GM21447 (cell line): ENCODE results near the gene FXYD7.

ENCODE experiments used
- ATAC-seq: cut with Tn5 transposase; IDR thresholded peaks from one replicate; pipeline ENCODE4 v1.9.1; 2021; ENCODE audit not compliant: unreplicated experiment

The FXYD7 gene

GRCh38 chr19:35109395-35110112 lies 33.5 kb upstream of the FXYD7 start:
- ATAC-seq: no peak

- ATAC-seq: no peak
These were observed 32.1 kb upstream of the FXYD7 start for GRCh38 chr19:35110974-35111373.

DNA sequence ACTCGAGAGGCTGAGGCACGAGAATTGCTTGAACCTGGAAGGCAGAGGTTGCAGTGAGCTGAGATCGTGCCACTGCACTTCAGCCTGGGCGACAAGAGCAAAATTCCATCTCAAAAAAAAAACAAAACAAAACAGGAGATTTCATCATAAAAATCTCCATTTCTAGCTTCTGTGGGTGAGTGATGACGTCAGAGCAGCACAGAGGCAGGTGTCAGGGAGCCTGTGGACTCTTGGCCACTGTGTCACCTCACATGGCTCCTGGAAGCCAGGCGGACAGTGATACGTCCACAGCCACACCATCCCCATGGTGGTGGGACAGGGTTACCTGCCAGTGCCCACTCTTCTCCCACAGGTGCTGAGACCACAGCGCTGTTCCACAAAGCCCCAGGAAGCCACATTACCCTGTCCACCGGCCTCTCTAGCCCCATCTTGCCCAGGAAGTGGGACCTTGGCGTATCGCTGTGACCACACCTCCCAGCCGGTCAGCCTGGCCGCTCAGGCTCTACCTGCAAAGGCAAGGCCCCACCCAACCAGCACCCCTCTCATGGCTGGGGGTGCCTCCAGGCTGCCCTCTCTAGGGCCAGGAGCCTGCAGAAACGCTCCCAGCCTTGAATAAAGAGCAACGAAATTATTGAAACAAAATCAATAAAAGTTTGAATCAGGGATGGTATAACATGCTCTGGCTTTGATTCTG lies 29.9 kb upstream of the FXYD7 start:
- no peak for ATAC-seq

GRCh38 chr19:35114353-35115176 lies 28.5 kb upstream of the FXYD7 start:
- ATAC-seq: no peak

GRCh38 chr19:35115177-35115951 lies 27.7 kb upstream of the FXYD7 start, which contains the start of gene FXYD3:
FXYD3 (plus strand) TSS chr19:35115823; CDS start chr19:35119377, 3,554 bp downstream.
- no peak for ATAC-seq

GRCh38 chr19:35116072-35116801 lies 26.8 kb upstream of the FXYD7 start:
- no peak for ATAC-seq

- no peak for ATAC-seq
These were observed 25.9 kb upstream of the FXYD7 start for GRCh38 chr19:35117116-35117515.

GRCh38 chr19:35117799-35118198 lies 25.3 kb upstream of the FXYD7 start:
- no peak for ATAC-seq

GRCh38 chr19:35118268-35119020 lies 24.6 kb upstream of the FXYD7 start:
- ATAC-seq: no peak

- ATAC-seq: no peak
These were observed 24.0 kb upstream of the FXYD7 start for GRCh38 chr19:35119091-35119490.

GRCh38 chr19:35119578-35120155 lies 23.4 kb upstream of the FXYD7 start:
- ATAC-seq: no peak

DNA sequence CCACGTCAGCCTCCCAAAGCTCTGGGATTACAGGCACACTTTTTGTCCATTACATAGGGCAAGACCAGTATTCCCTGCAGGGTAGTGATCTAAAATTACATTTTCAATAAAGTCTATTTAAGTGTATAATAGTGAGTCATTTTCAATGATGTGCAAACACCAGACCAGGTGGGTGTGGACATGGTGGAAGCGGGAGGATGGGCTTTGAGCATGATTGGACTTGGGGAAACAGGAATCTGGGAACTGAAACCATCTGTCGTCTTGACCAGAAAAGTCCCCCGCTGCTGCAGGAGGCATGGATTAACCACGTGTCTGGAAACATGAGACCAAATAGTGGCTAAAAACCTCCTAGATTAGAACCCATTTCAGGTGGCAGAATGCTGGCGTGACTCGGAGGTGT lies 22.6 kb upstream of the FXYD7 start:
- no peak for ATAC-seq

GRCh38 chr19:35120898-35121297 lies 22.2 kb upstream of the FXYD7 start:
- no peak for ATAC-seq

DNA sequence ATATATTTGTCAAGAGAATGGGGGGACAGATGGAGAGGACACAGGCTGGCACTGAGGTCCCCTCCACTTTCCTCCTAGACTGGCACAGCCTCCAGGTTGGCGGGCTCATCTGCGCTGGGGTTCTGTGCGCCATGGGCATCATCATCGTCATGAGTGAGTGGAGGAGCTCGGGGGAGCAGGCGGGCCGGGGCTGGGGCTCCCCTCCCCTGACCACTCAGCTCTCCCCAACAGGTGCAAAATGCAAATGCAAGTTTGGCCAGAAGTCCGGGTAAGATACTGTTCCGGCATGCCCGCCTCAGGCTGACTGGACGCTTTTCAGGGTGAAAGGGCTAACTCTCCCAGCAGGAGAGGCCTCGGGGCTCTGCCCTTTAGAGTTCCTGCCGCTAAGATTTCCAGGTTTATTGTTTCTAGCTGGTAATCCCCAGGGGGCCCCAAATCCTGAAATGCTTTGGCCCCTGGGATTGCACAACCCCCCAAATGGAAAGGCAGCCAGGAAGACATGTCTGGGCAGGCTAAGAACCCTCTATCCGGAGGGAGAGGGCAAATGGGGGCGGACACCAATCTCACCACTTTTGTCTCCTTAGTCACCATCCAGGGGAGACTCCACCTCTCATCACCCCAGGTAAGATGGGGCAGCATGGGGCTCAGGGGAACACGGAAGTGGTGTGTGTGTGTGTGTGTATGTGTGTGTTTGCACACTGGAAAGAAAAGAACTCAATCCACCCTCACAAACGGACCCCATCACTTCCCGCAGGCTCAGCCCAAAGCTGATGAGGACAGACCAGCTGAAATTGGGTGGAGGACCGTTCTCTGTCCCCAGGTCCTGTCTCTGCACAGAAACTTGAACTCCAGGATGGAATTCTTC lies 20.1 kb upstream of the FXYD7 start:
- no peak for ATAC-seq

DNA sequence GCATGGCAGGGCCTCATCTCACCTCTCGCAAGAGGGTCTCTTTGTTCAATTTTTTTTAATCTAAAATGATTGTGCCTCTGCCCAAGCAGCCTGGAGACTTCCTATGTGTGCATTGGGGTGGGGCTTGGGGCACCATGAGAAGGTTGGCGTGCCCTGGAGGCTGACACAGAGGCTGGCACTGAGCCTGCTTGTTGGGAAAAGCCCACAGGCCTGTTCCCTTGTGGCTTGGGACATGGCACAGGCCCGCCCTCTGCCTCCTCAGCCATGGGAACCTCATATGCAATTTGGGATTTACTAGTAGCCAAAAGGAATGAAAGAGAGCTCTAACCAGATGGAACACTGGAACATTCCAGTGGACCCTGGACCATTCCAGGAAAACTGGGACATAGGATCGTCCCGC lies 19.5 kb upstream of the FXYD7 start:
- no peak for ATAC-seq

- no peak for ATAC-seq
These were observed 18.7 kb upstream of the FXYD7 start for GRCh38 chr19:35124098-35125060.

DNA sequence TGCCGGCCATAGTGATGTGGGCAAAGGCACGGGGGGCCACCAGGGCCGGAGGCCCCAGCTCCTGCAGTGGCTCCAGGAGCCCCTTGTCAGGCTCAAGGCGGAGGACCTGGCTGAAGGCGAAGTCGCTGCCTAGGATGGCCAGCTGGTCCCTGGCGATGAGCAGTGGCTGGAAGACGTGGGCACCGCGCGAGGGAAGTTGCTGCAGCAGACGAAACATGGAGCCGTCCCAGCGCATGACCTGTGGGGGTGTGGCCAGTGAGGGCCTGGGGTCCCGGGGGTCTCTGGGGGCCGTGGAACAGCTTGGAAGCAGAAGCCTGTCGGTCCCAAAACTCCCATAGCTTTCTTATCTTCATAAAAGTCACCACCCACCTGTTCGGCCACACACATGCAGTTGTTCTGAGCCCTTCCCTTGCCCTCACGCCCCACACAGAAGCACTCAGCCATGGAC lies 17.8 kb upstream of the FXYD7 start:
- ATAC-seq: no peak
